GM19351 (cell line): Measurements from ENCODE around the gene KLHL7.
"Not testable (repeated sequence)": the region's sequence is repeated elsewhere in the genome, so short reads cannot be mapped to it uniquely, and the experiment has no call there.

Experiments
- ATAC-seq: cut with Tn5 transposase; IDR thresholded peaks from one replicate; pipeline ENCODE4 v1.9.1; 2021; ENCODE audit warnings: mild to moderate bottlenecking, moderate library complexity; ENCODE audit not compliant: unreplicated experiment

Gene KLHL7

DNA sequence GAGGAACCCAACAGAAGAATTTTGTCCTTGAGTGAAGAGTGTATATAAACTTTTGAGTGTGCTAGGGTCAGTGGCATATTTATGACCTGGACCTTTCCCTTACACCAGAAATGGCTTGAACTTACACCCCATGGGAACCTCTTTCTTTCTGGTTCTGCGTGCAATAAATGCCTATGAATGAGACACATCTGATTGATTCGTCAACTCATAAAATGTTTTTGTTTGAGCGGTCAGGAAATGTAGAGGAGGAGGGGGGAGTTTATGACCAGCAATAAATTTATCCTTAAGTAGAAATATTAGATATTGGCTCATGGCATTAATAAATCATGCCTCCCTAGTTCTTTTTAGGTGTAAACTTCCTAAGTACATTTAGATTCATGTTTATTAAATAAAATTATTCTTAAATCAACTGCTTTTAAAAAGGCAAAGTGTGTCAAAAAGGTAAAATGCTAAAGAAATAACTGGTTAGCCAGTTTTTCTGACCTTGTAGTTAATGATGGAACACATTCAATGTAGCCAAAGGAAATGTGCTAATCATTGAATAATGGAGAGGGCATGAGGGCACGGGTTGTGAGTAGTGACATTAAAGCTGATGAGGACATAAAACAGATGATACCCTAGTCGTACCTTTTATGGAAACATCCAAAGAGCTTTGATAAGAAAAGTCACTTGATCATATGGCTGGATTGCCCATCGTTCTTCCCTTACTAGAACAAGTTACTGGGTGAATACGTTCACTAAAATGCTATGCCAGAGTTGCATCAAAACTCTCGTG is 62.7 kb downstream of the KLHL7 start:
- no peak for ATAC-seq

DNA sequence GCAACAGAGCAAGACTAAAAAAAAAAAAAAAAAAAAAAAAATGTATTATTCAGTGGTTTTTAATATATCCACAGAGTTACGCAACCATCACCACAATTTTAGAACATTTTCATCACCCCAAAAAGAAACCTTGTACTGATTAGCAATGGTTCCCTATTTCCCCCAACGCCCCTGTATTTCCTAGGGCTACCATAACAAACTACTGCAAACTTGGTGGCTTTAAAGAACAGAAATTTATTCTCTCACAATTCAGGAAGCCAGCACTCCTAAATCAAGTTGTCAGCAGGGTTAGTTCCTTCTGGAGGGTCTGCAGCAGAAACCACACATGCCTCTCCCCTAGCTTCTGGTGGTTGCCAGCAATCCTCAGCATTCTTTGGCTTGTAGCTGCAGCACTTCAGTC is 70.4 kb downstream of the KLHL7 start:
- no peak for ATAC-seq

DNA sequence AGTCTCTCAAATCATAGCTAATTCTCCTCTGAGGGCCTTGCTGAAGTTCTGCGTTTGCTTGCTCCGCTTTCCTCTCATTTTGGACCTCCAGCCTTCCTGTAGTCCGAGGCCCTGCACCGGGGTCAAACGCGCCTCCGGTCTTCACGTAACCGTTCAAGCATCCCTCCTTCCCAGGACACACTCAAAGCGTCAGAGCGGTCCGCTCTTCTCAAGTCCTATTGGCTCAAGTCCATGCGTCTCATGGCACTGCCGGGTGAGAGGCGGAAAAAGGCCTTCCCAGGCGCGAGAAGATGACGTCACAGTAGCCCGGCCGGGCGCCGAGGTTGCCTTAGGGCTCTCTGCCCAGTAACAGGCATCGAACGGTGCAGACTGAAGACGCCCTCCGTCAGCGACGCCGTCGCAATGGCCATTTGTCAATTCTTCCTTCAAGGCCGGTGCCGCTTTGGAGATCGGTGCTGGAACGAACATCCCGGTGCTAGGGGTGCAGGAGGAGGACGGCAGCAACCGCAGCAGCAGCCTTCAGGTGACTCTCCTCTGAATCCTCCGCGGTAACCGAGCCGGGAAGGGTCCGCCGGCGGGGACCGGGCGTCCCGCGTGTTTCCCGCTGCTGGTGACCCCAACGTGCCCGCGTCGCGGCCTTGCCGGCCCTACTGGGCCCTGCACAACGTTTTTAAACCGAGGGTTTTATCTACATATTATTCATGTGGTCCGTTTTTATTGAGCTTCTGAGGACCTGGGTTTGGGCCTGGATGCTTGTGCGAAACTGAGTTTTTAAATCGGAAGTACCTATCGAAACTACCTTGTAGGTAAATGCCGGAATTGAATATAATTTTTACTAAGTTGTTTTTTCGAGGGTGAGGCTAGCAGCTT is 76.3 kb downstream of the KLHL7 start, which contains the start of gene NUP42:
NUP42 (plus strand) TSS at position 365 of the 870 bp plus-strand sequence; CDS start at position 403, 38 bp downstream.
- peak; percentile 94 for ATAC-seq

DNA sequence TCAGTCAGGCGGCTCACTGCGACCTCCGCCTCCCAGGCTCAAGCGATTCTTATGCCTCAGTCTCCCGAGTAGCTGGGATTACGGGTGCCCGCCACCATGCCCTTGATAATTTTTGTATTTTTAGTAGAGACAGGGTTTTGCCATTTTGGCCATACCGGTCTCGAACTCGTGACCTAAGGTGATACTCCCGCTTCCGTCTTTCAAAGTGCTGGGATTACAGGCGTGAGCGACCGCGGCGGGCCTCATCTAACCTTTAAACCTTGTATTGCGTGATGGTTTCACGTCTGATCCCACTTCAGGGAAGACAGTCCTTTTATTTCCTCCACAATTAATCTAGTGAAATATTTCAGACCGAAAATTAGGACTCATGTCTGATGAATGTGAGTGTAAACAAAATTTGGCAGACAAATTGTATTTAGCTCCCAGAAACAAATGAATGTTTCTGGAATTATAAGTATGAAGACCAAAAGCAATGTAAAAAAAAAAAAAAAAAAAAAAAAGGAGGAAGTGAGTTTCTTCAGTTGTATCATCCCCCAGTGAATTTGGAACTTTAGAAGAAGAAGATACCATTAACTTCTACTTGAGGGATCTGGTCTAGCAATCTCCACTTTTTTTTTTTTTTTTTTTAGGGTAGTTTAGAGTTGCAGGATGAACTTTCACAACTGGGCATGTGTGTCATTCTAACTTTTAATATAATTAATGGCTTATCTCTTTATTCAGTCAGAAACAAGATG is 77.9 kb downstream of the KLHL7 start:
- ATAC-seq: no peak

DNA sequence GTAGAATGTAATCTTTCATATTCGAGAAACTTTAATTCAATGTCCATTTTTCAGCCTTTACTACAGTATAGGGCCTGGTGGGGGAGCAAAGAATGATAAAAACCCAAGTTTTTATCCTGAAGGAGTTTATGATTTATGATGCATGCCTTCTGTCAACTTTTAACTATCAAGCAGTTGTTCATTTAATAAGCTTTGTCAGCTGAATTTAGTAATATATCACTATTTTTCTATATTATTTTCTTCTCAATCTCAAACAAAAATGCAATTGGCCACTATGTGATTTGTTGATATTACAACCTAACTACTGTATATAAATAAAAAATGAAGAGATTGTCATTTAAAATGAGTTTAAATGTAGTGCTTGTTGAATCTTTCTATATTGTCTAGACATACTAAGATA is 78.7 kb downstream of the KLHL7 start:
- ATAC-seq: no peak

DNA sequence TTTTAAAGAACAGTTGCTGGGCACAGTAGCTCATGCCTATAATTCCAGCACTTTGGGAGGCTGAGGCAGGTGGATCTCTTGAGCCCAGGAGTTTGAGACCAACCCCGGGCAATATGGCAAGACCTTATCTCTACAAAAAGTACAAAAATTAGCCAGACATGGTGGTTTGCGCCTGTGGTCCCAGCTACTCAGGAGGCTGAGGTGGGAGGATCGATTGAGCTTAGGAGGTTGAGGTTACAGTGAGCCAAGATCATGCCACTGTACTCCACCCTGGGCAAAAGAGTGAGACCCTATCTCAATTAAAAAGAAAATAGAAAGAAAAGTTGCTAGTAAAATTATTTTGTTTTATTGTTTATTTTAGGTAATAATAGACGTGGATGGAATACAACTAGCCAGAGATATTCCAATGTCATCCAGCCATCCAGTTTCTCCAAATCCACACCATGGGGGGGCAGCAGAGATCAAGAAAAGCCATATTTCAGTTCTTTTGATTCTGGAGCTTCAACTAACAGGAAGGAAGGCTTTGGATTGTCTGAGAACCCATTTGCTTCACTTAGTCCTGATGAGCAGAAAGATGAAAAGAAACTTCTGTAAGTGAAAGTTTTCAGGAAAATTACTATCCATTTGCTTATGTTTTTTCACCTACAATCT is 79.2 kb downstream of the KLHL7 start:
- ATAC-seq: no peak

DNA sequence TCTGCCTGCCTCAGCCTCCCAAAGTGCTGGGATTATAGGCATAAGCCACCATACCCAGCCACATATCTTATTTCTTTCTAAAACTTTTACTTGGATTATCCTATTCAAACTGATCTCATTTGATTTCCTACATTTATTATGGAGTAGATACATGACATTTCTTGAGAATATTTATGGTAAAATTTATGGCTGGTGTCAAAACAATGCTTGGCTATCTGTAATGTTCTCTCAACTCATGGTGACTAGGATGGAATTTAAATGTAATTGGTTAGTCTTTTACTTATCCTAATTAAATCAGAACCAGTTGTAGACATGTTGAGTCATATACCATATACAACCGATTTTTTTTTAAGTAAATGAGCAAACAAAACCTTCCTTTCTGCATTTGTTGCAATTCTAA is 80.4 kb downstream of the KLHL7 start:
- ATAC-seq: no peak

DNA sequence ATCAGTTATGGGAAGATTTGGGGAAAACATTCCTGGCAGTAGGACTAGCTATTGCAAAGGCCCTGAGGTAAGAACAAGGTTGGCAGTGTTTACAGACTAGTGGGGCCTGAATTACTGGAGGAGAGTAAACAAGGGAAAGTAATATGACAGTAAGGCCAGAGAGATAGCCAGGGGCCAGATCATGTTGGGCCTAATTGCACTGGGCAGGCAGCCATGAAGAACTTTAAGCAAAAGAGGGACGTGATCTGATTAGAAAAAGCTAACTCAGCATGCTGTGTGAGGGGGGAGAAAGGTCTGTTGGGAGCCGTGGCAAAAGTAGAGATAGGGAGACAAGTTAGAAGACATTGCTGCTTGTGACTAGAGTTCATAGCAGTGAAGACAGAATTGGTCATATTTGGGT is 85.4 kb downstream of the KLHL7 start:
- ATAC-seq: no peak

DNA sequence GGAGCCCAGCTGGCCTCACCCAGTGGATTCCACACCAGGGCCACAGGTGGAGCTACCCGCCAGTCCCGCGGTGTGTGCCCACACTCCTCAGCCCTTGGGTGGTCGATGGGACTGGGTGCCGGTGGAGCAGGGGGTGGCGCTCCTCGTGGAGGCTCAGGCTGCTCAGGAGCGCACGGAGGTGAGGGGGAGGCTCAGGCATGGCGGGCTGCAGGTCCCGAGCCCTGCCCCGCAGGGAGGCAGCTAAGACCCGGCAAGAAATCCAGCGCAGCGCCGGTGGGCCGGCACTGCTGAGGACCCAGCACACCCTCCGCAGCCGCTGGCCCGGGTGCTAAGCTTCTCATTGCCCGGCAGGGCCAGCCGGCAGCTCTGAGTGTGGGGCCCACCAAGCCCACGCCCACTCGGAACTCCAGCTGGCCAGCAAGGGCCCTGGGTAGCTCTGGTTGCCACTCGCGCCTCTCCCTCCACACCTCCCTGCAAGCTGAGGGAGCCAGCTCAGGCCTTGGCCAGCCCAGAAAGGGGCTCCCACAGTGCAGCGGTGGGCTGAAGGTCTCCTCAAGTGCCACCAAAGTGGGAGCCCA is 88.2 kb downstream of the KLHL7 start:
- not testable (repeated sequence) for ATAC-seq

DNA sequence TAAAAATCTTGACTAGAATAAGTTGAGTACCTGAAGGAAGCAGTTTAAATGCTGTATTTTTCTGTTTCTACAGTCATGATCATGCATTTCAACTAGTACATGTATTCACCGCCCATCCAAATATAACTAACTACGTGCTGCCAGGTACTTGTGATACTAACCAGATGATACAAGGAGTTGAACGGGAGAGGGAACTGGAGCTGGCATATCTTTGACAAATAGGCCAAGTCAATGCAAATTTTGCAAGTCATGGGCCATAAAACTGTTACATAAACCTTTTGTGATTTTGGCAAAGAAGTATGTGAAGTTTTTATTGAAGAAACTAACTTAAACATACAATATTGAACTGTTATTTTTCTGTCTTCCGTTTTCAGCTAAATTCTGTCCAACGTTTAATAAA is 90.7 kb downstream of the KLHL7 start:
- no peak for ATAC-seq

DNA sequence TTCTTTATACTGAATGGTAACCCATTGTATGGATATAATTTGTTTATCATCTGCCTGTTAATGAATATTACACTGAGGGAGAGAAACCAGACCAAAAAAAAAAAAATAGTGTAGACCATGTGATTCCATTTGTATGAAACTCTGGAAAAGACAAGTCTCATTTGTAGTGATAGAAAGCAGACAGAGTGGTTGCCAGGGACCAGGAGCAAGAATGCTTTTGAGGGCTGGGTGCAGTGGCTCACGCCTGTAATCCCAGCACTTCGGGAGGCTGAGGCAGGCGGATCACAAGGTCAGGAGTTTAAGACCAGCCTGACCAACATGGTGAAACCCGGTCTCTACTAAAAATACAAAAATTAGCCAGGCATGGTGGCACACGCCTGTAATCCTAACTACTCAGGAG is 92.2 kb downstream of the KLHL7 start:
- not testable (repeated sequence) for ATAC-seq

DNA sequence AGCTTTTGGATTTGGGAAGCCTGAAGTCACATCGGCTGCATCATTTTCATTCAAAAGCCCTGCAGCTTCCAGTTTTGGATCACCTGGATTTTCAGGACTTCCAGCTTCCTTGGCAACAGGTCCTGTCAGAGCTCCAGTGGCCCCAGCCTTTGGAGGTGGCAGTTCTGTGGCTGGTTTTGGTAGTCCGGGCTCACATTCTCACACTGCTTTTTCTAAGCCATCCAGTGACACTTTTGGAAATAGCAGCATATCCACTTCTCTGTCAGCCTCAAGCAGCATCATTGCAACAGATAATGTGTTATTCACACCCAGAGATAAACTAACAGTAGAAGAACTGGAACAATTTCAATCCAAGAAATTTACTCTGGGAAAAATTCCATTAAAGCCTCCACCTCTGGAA is 94.7 kb downstream of the KLHL7 start:
- no peak for ATAC-seq

DNA sequence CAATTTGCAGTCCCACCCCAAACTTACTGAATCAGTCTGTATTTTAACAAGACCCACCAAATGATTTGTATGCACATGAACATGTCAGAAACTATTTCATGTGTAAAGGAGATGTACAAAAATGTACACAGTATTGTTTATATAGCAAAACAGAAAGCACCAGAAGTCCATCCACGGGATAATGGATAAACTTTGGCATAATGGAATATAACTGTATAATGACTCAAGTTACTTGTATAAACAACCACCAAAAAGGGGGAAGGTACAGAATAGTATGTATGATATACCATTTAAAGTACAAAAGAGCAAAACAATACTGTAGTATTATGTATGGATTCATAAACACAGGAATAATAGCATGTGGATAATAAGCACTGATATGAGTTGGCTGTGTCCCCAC is 98.7 kb downstream of the KLHL7 start:
- no peak for ATAC-seq

DNA sequence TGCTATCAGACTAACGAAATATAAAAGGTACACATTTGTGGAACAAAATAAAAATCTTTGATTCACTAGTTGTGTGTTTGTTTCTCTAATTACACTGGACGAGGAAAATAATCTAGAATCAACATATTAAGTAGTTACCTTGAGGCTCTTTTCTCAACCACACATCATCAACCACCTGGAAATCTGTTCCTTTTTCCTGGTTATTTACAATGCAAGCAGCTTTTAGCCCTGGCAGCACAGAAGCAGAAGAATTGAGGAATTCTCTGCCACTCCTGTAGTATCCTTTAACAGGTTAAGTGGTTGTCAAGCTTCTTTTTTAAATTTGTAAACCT is 100.0 kb downstream of the KLHL7 start:
- no peak for ATAC-seq

DNA sequence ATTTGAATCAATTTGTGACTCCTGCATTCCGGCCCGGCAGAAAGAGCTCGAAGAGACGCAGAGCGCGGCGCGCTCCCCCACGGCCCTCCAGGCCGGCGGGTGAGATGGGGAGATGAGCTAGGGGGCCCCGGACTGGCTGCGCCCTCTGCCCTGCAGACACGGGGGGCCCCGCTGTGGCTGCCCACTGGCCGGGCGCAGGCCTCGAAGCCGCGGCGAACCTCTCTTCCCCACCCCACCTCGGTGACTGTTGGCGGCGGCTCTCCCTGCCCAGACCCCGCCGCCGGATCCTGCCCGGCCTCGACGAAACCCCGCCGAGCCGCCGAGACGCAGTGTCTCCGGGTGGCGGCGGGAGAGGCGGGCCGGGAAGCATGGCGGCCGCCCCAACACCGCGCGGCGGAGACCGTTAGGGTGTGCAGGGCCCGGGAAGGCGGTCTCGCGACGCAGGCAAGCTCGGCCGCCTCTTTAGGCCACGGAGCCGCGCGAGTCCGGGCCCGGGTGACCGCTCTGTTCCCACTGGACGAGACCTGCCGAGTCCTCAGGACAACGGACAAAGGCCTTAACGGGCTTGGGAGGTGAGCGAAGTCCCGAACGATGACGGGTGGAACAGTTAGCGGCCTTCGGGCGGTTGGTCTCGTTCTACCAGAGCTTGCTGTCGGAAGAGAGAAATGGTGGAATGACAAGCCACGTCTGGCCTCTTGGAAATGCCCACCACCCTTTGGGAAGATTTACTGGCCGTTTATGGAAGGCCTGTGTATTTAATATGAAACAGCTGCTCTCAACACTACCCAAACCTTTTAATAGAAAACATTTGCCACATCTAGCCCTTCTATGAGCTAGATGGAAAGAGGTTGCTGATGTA is 100.6 kb downstream of the KLHL7 start:
- no peak for ATAC-seq

DNA sequence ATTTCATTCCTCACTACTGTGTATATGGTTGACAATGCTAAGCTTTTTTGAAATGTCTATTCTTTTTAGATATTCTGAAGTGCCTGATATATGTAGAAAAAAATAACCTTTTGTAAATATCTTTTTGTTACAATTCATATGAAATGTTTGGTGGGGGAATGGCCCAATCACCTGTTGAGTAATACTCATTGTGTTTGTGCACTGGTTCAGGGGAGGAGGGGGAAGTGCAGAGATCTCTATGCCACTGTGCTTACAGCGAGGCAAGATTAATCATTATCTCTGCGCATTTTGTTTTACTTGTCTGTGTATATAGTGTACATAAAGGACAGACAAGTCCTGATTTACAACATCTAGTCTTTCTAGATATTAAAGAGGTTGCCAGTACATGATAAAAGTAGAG is 101.4 kb downstream of the KLHL7 start:
- no peak for ATAC-seq

DNA sequence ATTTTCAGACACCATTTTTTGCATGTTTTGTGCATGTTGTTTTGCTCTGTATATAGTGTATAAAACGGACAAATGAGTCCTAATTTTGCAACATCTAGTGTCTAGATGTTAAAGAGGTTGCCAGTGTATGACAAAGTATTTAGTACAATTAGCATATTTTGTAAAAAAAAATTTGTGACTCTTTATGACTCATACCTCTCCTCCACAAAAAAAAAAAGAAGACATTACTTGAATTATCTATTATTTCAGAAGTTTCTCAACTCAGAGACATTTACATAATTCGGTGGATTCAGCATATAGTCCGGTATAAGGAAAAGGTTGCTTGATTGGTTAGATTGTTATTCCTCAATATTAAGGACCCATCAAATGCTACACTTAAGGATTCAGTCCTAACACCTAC is 102.3 kb downstream of the KLHL7 start:
- ATAC-seq: no peak

DNA sequence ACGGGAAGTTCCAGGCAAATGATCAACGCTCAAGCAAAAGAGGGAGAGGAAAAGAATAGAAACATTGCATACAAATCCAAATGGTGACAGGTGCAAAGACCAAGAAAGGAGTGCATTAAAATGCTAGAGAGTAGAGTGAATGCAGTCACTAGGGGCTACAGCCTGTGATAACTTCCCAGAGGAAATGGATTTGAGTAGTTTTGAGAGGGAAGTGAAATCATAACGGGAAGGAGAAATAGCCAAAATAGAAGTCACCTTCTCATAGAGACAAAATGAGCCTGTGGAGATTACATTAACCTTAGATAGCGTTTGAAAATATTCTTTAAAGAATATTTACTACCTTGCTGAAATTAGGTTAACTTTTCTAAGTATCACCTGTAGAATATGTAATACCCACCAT is 102.7 kb downstream of the KLHL7 start:
- ATAC-seq: no peak

DNA sequence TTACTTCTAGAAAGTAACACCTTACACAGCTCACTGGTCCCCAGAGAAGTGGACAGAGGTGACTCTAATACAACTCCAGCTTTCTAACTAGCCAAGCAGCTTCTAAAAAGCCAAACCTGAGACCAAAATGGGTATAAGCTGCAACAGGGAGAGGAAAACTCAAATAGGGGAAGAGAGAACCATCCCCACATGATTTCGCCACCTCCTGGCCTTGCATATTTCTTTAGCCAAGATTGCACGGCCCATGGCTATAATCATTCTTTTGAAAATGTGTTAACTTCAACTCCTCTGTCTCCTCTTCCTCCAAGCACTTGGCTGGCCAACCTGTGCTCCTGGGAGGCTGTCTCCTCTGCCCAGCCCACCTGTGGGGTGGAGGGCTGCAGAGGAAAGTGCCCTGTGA is 104.9 kb downstream of the KLHL7 start:
- ATAC-seq: no peak

DNA sequence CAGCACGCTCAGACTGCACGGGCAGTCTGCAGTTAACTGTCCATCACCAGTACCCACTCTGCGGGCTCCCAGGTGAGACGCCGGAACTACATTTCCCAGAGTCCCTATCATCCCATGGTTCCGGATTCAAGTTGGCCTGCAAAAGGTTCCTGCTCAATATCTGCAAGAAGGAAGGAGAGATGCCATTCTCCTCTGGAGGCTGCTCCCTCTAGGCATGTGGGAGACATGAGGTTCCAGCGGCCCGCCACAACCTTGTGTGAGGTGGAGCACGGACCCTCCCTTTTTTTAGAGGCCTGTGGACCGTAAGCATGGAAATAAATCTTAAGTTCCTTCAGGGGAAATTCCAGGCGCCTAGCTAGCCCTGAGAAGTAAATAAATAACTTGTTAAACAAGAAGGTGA is 106.0 kb downstream of the KLHL7 start:
- no peak for ATAC-seq
